CD4-positive, alpha-beta T cell treated with Interleukin-10 for 1 hour (primary cell): ENCODE results near the gene TAPT1.
"Not testable (repeated sequence)": the region's sequence is repeated elsewhere in the genome, so short reads cannot be mapped to it uniquely, and the experiment has no call there.

Source experiments
- DNase-seq: peaks from one replicate; pipeline ENCODE4 v3.0.0-alpha.2; 2020

TAPT1 gene

GRCh38 chr4:16225863-16226815 lies at the start of gene TAPT1:
Gene TAPT1 (minus strand): TSS chr4:16226471. CDS start chr4:16226457, 14 bp downstream.
- DNase-seq = peak; percentile 85

- DNase-seq = no peak
These were observed 45.1 kb upstream of the TAPT1 start for GRCh38 chr4:16271411-16271810.

- no peak for DNase-seq
These were observed 44.4 kb upstream of the TAPT1 start for GRCh38 chr4:16270454-16271328.

GRCh38 chr4:16269742-16270453 lies 43.6 kb upstream of the TAPT1 start:
- not testable (repeated sequence) for DNase-seq

GRCh38 chr4:16269240-16269639 lies 43.0 kb upstream of the TAPT1 start:
- DNase-seq = no peak

DNA sequence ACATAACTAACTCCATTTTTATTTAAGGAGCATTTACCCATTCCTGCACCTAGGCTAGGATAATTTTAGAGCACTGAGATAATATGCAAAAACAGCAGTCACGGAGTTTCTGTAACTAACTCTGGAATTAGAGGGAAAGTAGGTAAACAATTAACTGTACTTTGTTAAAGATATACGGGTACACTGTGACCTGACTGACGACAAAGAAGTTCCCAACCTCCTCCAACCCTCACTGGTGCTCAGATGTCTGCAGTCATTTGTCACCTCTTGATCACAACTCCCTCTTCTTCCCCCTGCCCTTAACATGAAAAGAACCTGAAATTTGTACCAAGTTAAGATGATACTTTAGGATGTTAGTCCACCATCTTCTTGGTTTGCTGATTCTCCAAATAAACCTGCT lies 42.0 kb upstream of the TAPT1 start:
- no peak for DNase-seq

- DNase-seq = no peak
These were observed 41.4 kb upstream of the TAPT1 start for GRCh38 chr4:16267639-16268038.

DNA sequence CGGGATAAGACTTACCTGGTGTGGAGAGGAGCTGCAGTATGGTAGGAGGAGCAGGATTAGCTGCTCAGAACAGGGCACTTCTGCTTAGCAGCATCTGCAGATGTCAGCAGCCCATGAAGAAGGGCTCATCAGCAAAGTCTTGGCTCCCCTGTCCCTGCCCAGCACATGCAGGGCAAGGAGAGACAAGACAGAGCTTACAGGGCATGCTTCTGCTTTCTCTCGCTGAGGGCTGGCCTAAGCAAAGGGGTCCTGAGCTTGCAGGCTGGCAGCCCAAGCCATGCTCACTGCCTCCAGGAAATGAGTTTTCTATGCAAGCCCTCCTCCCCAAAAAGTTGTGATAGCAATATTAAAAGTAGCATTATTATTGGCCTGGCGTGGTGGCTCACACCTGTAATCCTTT lies 39.5 kb upstream of the TAPT1 start:
- no peak for DNase-seq

- DNase-seq = peak; percentile 52
These were observed 38.5 kb upstream of the TAPT1 start for GRCh38 chr4:16264798-16265197.

- DNase-seq = no peak
These were observed 36.8 kb upstream of the TAPT1 start for GRCh38 chr4:16263056-16263455.

DNA sequence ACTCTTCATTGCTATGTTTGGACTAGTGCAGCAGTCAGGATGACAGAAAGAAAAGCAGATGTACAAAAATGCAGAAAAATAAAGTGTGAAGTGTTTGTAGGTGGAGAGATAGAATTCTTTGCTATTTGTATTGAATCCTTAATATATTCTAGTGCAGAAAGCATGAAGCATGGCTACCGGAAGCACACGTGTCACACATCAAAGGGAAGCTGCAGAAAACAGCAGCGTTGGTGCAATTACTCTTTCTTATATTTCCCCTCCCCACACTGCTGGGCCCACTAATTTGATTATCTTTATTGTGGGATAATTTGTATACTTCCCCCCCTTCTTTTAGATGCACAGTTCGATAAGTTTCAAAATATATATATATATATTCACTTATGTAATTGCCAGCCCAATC lies 35.9 kb upstream of the TAPT1 start:
- peak; percentile 5 for DNase-seq

- no peak for DNase-seq
These were observed 35.1 kb upstream of the TAPT1 start for GRCh38 chr4:16261313-16261878.

- no peak for DNase-seq
These were observed 33.6 kb upstream of the TAPT1 start for GRCh38 chr4:16259889-16260246.

DNA sequence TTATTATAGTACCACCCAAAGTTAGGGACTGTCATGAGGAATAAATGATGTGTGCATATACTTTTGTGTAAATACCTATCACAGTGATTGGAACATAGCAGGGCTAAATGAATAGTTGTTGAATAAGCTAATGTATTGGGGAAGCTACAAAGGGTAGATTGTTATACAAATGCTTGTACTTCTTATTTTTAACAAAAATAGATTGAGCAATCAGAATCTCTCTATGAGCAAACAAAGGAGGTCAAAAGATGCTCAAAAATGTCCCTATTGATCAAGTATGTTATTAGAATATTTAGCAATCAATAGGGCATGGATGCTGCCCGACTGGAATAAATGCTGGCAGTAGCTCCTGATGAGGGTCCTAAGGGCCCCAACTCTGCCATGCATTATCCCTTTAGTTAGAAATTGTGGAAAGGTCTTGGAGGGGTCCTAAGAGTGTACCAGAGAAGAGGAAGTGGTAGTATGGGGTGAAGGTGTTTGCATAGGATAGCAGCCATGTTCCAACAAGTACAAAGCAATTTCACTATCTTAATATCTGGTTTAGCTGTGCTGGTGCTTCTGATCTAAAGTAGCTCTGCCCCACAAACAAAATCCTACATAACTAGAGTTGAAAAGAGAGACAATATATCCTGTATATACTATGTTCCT lies 33.1 kb upstream of the TAPT1 start:
- no peak for DNase-seq

- no peak for DNase-seq
These were observed 31.3 kb upstream of the TAPT1 start for GRCh38 chr4:16257611-16258010.

DNA sequence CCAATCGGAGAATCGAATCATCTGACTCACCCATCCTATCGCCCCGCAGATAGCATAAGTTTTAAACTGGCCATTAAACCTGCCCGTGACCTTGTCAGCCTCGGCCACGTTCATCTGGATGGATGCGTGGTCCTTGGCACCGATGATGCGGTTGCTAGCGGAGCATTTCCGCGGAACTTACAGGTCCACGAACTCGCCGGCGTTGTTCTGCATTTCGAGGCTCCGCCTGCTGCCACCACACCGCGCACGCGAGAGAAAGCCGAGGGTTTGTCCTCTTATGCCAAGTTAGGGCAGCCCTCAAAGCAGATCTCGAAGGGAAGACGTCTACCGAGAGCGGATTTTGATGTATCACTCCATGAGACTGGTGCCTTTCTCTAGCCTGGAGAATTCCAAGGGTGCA lies 30.1 kb upstream of the TAPT1 start:
- no peak for DNase-seq

DNA sequence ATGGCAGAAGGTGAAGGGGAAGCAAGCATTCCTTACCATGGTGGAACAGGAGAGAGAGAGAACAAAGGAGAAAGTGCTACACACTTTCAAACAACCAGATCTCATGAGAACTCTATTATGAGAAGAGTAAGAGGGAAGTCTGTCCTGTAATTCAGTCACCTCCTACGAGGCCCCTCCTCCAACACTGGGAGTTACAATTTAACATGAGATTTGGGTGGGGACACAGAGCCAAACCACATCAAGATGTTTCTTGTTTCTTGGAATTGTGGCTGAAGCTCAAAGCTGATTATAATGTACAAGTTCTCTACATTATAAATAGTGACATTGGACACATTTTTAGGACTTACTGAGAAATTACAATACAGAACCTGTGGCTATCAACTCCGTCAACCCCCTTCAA lies 29.5 kb upstream of the TAPT1 start:
- no peak for DNase-seq

DNA sequence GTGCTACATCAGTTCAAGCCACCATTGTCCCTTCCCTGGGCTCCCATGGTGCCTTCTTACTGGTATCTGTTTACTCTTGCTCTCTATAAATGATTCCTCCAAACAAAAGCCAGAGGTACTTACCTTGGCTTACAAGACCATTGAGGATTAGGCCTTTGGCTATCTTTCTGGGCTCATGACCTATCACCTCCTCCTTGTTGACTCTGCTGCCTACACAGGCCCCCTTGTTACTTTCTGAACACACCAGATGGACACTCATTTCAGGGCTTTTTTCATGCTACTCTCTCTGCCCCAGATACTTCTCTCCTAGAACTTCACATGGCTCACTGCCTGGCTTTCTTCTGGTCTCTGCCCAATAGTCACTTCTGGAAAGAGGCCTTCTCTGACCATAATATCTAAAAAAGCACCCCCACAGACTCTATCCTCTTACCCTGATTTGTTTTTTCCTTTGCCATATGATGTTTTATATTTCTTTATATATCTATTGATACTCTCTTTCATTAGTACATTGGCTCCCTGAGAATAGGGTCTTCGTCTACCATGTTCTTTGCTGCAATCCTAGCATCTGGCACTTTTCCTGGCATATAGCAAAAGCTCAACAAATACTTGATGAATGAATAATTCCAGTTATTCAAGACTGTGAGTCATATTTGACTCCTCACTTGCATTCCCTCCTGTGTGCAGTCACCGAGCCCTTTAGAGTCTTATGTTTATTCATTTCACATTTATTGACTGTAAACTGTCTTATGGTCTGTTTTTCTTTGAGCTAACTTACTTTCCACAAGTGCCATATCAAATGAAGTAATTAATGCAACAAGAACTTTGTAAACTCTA lies 27.1 kb upstream of the TAPT1 start:
- no peak for DNase-seq

DNA sequence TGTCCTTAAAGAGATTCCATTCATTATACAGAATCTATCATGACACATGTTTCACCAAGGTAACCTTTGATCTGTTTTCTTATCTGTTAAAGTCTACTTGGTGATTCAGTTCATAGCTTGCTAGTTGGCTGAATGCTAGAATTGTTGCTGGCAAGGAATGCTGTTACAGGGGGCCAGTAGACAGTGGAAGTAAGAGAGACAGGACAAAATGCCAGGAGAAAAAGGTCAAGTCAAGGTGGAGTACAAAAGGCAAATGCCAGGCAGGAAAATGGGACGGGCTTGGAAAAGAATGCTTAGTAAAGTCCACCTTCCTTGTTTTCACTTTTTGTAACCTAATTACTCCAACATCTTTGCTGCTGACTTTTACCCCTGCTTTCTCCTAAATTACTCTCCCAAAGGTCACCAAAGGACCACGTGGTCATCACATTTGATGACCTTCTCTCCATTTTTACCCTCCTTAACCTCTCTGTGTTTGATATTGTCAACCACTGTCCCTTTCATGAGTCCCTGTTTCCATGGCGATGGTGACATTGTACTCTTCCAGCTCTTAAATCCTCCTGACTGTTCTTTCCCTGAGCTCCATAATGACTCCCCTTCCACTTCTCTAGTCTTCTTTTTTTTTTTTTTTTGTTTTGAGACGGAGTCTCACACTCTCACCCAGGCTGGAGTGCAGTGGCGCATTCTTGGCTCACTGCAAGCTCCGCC lies 24.5 kb upstream of the TAPT1 start:
- no peak for DNase-seq

GRCh38 chr4:16248605-16249004 lies 22.3 kb upstream of the TAPT1 start:
- DNase-seq = no peak

- no peak for DNase-seq
These were observed 19.0 kb upstream of the TAPT1 start for GRCh38 chr4:16245241-16245640.
